HL-60 (cell line): ENCODE results near the gene MTFR1L.

Experiments used
- GABPA ChIP-seq: IDR thresholded peaks from 2 replicates; pipeline ENCODE4 v1.6.1; 2012; ENCODE audit warnings: low read depth
- POLR2AphosphoS5 ChIP-seq: IDR thresholded peaks from 2 replicates; pipeline ENCODE4 v1.6.1; 2012; ENCODE audit warnings: low read depth
- TF ChIP-seq, protein P1 (sequence below): IDR thresholded peaks from one replicate; pipeline ENCODE4 v1.5.1; 2011; ENCODE audit warnings: low read length, control low read depth, inconsistent platforms; ENCODE audit not compliant: insufficient read depth

DNA sequence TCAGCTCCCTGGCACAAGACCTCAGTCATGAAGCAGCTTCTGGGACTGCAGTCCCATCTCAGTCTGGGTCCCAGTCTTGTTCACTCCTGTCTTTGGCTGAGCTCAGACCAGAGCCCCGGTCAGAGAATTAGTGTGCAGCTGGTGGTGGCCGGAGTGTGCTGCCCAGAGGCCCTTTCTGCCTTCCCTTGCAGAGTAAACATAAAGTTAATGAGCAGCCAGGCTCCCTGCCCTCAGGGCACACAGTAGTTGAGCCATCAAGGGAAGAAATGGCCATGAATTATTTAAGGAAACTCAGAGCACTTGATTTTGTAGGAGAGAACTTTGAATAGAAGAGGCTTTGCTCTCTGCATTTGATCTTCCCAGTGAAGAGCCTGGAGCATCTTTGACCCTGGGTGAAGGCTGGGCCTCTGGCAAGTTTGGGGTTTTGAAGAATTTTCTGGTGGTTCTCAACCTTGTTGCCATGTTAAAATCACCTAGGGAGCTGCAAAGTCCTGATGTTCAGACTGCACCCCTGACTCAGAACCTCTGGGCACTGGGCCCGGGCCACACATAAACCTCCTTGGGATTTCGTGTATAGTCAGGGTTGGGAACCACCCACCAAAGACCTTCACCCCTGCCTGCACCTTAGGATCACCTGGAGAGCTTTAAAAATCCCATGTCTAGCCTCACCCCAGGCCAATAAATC, 46.2 kb upstream of the MTFR1L start:
- TF ChIP-seq POLR2AphosphoS5, result no peak
- TF ChIP-seq, protein P1, sequence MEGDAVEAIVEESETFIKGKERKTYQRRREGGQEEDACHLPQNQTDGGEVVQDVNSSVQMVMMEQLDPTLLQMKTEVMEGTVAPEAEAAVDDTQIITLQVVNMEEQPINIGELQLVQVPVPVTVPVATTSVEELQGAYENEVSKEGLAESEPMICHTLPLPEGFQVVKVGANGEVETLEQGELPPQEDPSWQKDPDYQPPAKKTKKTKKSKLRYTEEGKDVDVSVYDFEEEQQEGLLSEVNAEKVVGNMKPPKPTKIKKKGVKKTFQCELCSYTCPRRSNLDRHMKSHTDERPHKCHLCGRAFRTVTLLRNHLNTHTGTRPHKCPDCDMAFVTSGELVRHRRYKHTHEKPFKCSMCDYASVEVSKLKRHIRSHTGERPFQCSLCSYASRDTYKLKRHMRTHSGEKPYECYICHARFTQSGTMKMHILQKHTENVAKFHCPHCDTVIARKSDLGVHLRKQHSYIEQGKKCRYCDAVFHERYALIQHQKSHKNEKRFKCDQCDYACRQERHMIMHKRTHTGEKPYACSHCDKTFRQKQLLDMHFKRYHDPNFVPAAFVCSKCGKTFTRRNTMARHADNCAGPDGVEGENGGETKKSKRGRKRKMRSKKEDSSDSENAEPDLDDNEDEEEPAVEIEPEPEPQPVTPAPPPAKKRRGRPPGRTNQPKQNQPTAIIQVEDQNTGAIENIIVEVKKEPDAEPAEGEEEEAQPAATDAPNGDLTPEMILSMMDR, result no peak
- TF ChIP-seq GABPA, result no peak
